A549 (cell line): ENCODE measurements around the gene SNX5.

Experiments used
- BCL3 ChIP-seq: fragments of >200 bp; sonication (Bioruptor Twin); formaldehyde crosslinking; IDR thresholded peaks from 3 replicates; pipeline ENCODE4 v1.6.1; 2016
- CEBPB ChIP-seq, 2 experiments: fragments of >200 bp in 1 of 2; sonication (Bioruptor Twin) in 1 of 2; formaldehyde crosslinking in 1 of 2; IDR thresholded peaks; 2 replicates each; pipeline ENCODE4 v1.6.1; 2012 to 2016
- CHD2 ChIP-seq: fragments of 150-350 bp; IDR thresholded peaks from 2 replicates; pipeline ENCODE4 v1.6.1; 2014; ENCODE audit warnings: low read length; ENCODE audit not compliant: partially characterized antibody
- CTCF ChIP-seq: fragments of >200 bp; sonication (Bioruptor Twin); formaldehyde crosslinking; IDR thresholded peaks from 3 replicates; pipeline ENCODE4 v1.5.1; 2016
- POLR2A ChIP-seq: IDR thresholded peaks from 2 replicates; pipeline ENCODE4 v1.6.1; 2012; ENCODE audit warnings: mild to moderate bottlenecking, low read length
- RCOR1 ChIP-seq: fragments of 150-350 bp; IDR thresholded peaks from 2 replicates; pipeline ENCODE4 v1.6.1; 2014; ENCODE audit warnings: antibody characterized with exemption, low read length, low read depth
- REST ChIP-seq: fragments of 200-600 bp; sonication (generic); IDR thresholded peaks from 2 replicates; pipeline ENCODE4 v1.6.1; 2016; ENCODE audit warnings: antibody characterized with exemption, mild to moderate bottlenecking, moderate library complexity

- no peak for TF ChIP-seq POLR2A
- no peak for TF ChIP-seq CTCF
- TF ChIP-seq BCL3: no peak
- TF ChIP-seq CHD2: no peak
- no peak for TF ChIP-seq CEBPB (IDR thresholded peaks at IDR 0.05)
- TF ChIP-seq REST: no peak
- no peak for TF ChIP-seq RCOR1
Measured at GRCh38 chr20:17893445-17893844, 75.1 kb downstream of the SNX5 start.
